Measurements from ENCODE around the gene MUC4.

GRCh38 chr3:195748661-195749060 lies 63.1 kb downstream of the MUC4 start:
- TF ChIP-seq, protein P1, sequence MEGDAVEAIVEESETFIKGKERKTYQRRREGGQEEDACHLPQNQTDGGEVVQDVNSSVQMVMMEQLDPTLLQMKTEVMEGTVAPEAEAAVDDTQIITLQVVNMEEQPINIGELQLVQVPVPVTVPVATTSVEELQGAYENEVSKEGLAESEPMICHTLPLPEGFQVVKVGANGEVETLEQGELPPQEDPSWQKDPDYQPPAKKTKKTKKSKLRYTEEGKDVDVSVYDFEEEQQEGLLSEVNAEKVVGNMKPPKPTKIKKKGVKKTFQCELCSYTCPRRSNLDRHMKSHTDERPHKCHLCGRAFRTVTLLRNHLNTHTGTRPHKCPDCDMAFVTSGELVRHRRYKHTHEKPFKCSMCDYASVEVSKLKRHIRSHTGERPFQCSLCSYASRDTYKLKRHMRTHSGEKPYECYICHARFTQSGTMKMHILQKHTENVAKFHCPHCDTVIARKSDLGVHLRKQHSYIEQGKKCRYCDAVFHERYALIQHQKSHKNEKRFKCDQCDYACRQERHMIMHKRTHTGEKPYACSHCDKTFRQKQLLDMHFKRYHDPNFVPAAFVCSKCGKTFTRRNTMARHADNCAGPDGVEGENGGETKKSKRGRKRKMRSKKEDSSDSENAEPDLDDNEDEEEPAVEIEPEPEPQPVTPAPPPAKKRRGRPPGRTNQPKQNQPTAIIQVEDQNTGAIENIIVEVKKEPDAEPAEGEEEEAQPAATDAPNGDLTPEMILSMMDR (IDR thresholded peaks at IDR 0.05; ENCODE audit: poor library complexity, severe bottlenecking) = no peak
- TF ChIP-seq EZH2 (IDR thresholded peaks at IDR 0.05; ENCODE audit: borderline replicate concordance, insufficient read depth, low read length, poor library complexity, severe bottlenecking) (no peak), RAD21 (conservative IDR thresholded peaks at IDR 0.05) (no peak), TAF1 (IDR thresholded peaks at IDR 0.05; ENCODE audit: low read depth) (no peak)
